Measurements from ENCODE around the gene CYP2W1.

CYP2W1 gene

DNA sequence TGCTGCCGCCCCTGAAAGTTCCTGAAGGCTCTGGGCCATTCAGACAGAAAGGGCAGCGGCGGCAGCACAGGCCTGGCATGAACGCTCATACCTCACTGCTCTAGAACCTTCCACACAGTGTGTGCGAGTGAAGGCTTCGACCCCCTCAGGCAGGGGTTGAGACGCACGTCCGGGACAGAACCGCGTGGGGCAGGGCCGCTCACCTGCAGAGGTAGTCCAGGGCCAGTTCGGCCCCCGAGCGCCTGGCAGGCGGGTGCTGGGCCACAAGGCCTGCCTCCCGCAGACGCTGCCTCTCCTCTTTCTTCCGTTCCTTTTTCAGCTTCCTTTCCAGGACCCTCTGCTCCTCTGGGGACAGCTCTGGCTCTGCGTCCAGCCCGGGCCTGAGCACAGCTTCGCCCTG lies 26.8 kb downstream of the CYP2W1 start:
- Histone ChIP-seq H3K9ac (no peak overlapping the region), H3K36me3 (ENCODE audit: control insufficient read depth, insufficient read depth, low read length) (no peaks in the 10 kb centered on the region), H3K9me3 (ENCODE audit: control insufficient read depth, low read length) (no peaks in the 10 kb centered on the region), H3K4me2 (ENCODE audit: low read length) (no peak overlapping the region), H3K27ac (no peak overlapping the region), H3K4me3 (ENCODE audit: low read depth, low read length) (no peak overlapping the region), H2AFZ (no peak overlapping the region), H3K4me1 (no peaks in the 10 kb centered on the region), H3K27me3 (ENCODE audit: control insufficient read depth, insufficient read depth, low read length) (no peaks in the 10 kb centered on the region), H3K79me2 (no peaks in the 10 kb centered on the region)
- TF ChIP-seq CTCF (IDR thresholded peaks at IDR 0.05), result no peak

DNA sequence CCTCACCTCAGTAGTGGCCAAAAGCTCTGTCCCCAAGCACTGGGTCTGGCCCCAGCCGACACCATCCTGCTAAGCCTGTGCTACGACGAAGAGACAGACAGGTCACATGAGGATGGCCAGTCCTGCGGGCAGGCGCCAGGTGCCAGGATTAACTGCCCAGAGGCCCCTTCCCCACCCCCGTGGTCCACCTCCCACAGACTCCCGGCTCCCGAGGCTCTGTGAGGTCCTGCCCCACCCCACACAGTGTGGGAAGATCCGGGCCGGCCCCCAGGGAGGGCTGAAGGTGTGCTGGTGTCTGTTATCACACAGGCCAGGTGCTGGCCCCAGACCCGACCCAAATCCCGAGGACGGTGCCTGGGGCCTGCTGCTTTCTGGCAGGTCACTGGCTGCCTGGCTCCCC lies 27.2 kb downstream of the CYP2W1 start:
- Histone ChIP-seq H3K4me1 (no peaks in the 10 kb centered on the region), H3K9ac (no peak overlapping the region), H3K36me3 (ENCODE audit: control insufficient read depth, insufficient read depth, low read length) (no peaks in the 10 kb centered on the region), H3K4me3 (ENCODE audit: low read depth, low read length) (no peak overlapping the region), H3K9me3 (ENCODE audit: control insufficient read depth, low read length) (no peaks in the 10 kb centered on the region), H2AFZ (no peak overlapping the region), H3K79me2 (no peaks in the 10 kb centered on the region), H3K27ac (no peak overlapping the region), H3K27me3 (ENCODE audit: control insufficient read depth, insufficient read depth, low read length) (no peaks in the 10 kb centered on the region), H3K4me2 (ENCODE audit: low read length) (no peak overlapping the region)
- TF ChIP-seq CTCF (IDR thresholded peaks at IDR 0.05), result no peak

- H3K4me3 ChIP-seq (ENCODE audit: low read depth, low read length), result no peak overlapping the region
- no peaks in the 10 kb centered on the region for H3K79me2 ChIP-seq
- no peak overlapping the region for H3K9ac ChIP-seq
Observed at GRCh38 chr7:1011297-1012003, 28.5 kb downstream of the CYP2W1 start.

DNA sequence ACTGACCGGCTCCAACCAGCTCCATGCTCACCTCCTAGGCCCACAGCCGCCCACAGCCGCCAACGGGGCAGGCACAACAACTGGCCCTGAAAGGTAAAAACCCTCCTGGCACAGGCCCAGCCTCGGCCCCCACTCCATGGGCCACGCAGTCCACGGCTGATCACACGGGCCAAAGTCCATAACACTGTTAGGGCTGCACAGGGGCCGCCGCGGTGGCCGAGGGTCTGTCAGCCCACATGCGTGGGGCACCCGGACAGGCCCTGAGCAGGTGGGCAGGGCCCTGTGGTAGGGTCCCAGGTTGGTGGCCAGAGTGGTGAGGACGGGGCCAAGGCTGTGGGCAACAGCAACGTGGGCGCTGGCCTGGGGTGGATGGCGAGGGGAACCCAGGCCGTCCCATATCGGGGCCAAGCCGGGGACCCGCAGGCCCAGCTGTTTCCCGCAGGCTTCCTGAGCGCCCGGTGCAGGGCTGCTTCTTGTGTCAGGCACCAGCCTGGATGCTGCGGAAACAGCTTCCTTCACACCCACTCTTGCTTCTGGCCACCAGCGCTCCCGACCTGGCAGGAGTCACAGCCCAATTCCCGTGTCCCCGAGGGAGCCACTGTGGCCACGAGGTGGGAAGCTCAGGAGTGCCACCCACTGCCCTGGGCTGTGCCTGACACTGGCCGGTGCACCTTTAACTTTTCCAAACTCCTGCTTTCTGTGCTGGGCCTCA lies 29.2 kb downstream of the CYP2W1 start:
- H3K27ac ChIP-seq, result no peak overlapping the region
- no peaks in the 10 kb centered on the region for H3K36me3 ChIP-seq (ENCODE audit: control insufficient read depth, insufficient read depth, low read length)
- H3K4me3 ChIP-seq (ENCODE audit: low read depth, low read length), result no peak overlapping the region
- H3K9ac ChIP-seq, result no peak overlapping the region
- H3K79me2 ChIP-seq, result no peaks in the 10 kb centered on the region
- no peak overlapping the region for H3K4me2 ChIP-seq (ENCODE audit: low read length)
- no peaks in the 10 kb centered on the region for H3K27me3 ChIP-seq (ENCODE audit: control insufficient read depth, insufficient read depth, low read length)
- no peak overlapping the region for H2AFZ ChIP-seq
- no peaks in the 10 kb centered on the region for H3K4me1 ChIP-seq
- no peak for TF ChIP-seq CTCF (IDR thresholded peaks at IDR 0.05)
- H3K9me3 ChIP-seq (ENCODE audit: control insufficient read depth, low read length), result no peaks in the 10 kb centered on the region

More at GRCh38 chr7:1011297-1012003, 28.5 kb downstream of the CYP2W1 start:
- Histone ChIP-seq H3K36me3 (ENCODE audit: control insufficient read depth, insufficient read depth, low read length) (no peaks in the 10 kb centered on the region), H3K27ac (no peak overlapping the region), H3K27me3 (ENCODE audit: control insufficient read depth, insufficient read depth, low read length) (no peaks in the 10 kb centered on the region), H3K4me2 (ENCODE audit: low read length) (no peak overlapping the region), H3K4me1 (no peaks in the 10 kb centered on the region), H3K9me3 (ENCODE audit: control insufficient read depth, low read length) (no peaks in the 10 kb centered on the region), H2AFZ (no peak overlapping the region)
- TF ChIP-seq CTCF (IDR thresholded peaks at IDR 0.05), result no peak
